Vagina (tissue), 2 donors: ENCODE measurements around the gene FOXK1.

Source experiments
- CTCF ChIP-seq, 3 experiments: fragments of 450-650 bp in 2 of 3; fragments of 200-600 bp in 1 of 3; sonication (generic) in 1 of 3; IDR thresholded peaks; one replicate each; pipeline ENCODE4 v1.5.1; 2017 to 2019; ENCODE audit warnings: antibody characterized with exemption in 3 of 3, mild to moderate bottlenecking in 2 of 3, moderate library complexity in 2 of 3
- POLR2A ChIP-seq, 2 donors: fragments of 450-650 bp; IDR thresholded peaks; one replicate each; pipeline ENCODE4 v1.6.1; 2017; ENCODE audit warnings: antibody characterized with exemption in 2 of 2, mild to moderate bottlenecking in 2 of 2, moderate library complexity in 2 of 2
- POLR2AphosphoS5 ChIP-seq, 2 donors: sonication (generic); formaldehyde crosslinking; IDR thresholded peaks; one replicate each; pipeline ENCODE4 v1.9.0; 2017; ENCODE audit warnings: antibody characterized with exemption in 2 of 2, mild to moderate bottlenecking in 2 of 2, low read depth in 1 of 2; ENCODE audit not compliant: insufficient read depth in 1 of 2

GRCh38 chr7:4665661-4666060, 16.4 kb upstream of the FOXK1 start:
- TF ChIP-seq POLR2A (IDR thresholded peaks at IDR 0.05) (no peak), CTCF (IDR thresholded peaks at IDR 0.05) (no peak), POLR2AphosphoS5 (IDR thresholded peaks at IDR 0.05; ENCODE audit: insufficient read depth in 1 of 2, low read depth in 1 of 2) (no peak)
